HG02973 (cell line): ENCODE data around the gene TRIM28.
A peak's percentile ranks its signal among the peaks of the same experiment; 100 is the strongest.

ENCODE experiments used
- ATAC-seq: cut with Tn5 transposase; IDR thresholded peaks from one replicate; pipeline ENCODE4 v1.9.1; 2021; ENCODE audit warnings: moderate library complexity; ENCODE audit not compliant: unreplicated experiment

Gene TRIM28

GRCh38 chr19:58547323-58548312, 3.8 kb downstream of the TRIM28 start:
- ATAC-seq = no peak

- ATAC-seq = no peak
Measured at GRCh38 chr19:58548859-58549663, 5.2 kb downstream of the TRIM28 start.

- no peak for ATAC-seq
Measured at GRCh38 chr19:58549664-58550361, 5.9 kb downstream of the TRIM28 start.

GRCh38 chr19:58550362-58551122, 6.7 kb downstream of the TRIM28 start:
- no peak for ATAC-seq

GRCh38 chr19:58551123-58551497, 7.2 kb downstream of the TRIM28 start:
- ATAC-seq = no peak

GRCh38 chr19:58551577-58552471, 8.0 kb downstream of the TRIM28 start:
- ATAC-seq = no peak

- no peak for ATAC-seq
Measured at GRCh38 chr19:58552655-58553054, 8.8 kb downstream of the TRIM28 start.

- no peak for ATAC-seq
Measured at GRCh38 chr19:58553799-58554493, 10.1 kb downstream of the TRIM28 start.

GRCh38 chr19:58554494-58555368, 10.9 kb downstream of the TRIM28 start, which contains the start of gene CHMP2A:
Gene CHMP2A (minus strand): TSS chr19:58555105. CDS start chr19:58554212, 893 bp downstream.
- ATAC-seq = peak; percentile 15

- ATAC-seq = no peak
Measured at GRCh38 chr19:58555369-58555885, 11.6 kb downstream of the TRIM28 start.

- no peak for ATAC-seq
Measured at GRCh38 chr19:58555920-58556621, 12.2 kb downstream of the TRIM28 start.

GRCh38 chr19:58556622-58557220, 12.9 kb downstream of the TRIM28 start:
- ATAC-seq = no peak

GRCh38 chr19:58557221-58558065, 13.6 kb downstream of the TRIM28 start:
- no peak for ATAC-seq

GRCh38 chr19:58558066-58558622, 14.3 kb downstream of the TRIM28 start, which contains the start of gene UBE2M:
Gene UBE2M (minus strand): TSS chr19:58558611. CDS start chr19:58558381, 230 bp downstream.
- peak; percentile 2 for ATAC-seq

GRCh38 chr19:58558623-58559274, 14.9 kb downstream of the TRIM28 start:
- ATAC-seq = peak; percentile 52
